BLaER1 (cell line): ENCODE results near the gene RANGAP1.
"Not testable (repeated sequence)": the region's sequence is repeated elsewhere in the genome, so short reads cannot be mapped to it uniquely, and the experiment has no call there.

ENCODE experiments used
- H3K27ac ChIP-seq: shearing (Covaris generic); formaldehyde crosslinking; 2 replicates; pipeline ENCODE4 v1.8.1; 2022
- H3K27me3 ChIP-seq: shearing (Covaris generic); formaldehyde crosslinking; 2 replicates; pipeline ENCODE4 v1.8.1; 2022
- H3K36me3 ChIP-seq: shearing (Covaris generic); formaldehyde crosslinking; 2 replicates; pipeline ENCODE4 v1.8.1; 2022
- H3K4me1 ChIP-seq: shearing (Covaris generic); formaldehyde crosslinking; 2 replicates; pipeline ENCODE4 v1.8.1; 2022
- H3K4me2 ChIP-seq: shearing (Covaris generic); formaldehyde crosslinking; 2 replicates; pipeline ENCODE4 v1.8.1; 2022
- H3K4me3 ChIP-seq: shearing (Covaris generic); formaldehyde crosslinking; 2 replicates; pipeline ENCODE4 v1.8.1; 2022
- H3K9ac ChIP-seq: shearing (Covaris generic); formaldehyde crosslinking; 2 replicates; pipeline ENCODE4 v1.8.1; 2022
- H3K9me3 ChIP-seq: shearing (Covaris generic); formaldehyde crosslinking; 2 replicates; pipeline ENCODE4 v1.8.1; 2022
- H4K20me1 ChIP-seq: shearing (Covaris generic); formaldehyde crosslinking; 2 replicates; pipeline ENCODE4 v1.8.1; 2022
- Cebpa-rat ChIP-seq: shearing (Covaris generic); IDR thresholded peaks from 2 replicates; pipeline ENCODE4 v1.8.1; 2022

RANGAP1 gene

GRCh38 chr22:41302021-41302767 is 16.2 kb upstream of the RANGAP1 start:
- peaks cover 50% of the 10 kb centered on the region for H4K20me1 ChIP-seq
- peaks cover 52% of the 10 kb centered on the region for H3K4me1 ChIP-seq
- peak overlapping the region; percentile 100 for H3K9ac ChIP-seq
- H3K9me3 ChIP-seq, result no peaks in the 10 kb centered on the region
- peaks cover 20% of the 10 kb centered on the region for H3K36me3 ChIP-seq
- H3K4me2 ChIP-seq, result peak overlapping the region; percentile 95
- peak overlapping the region; percentile 99 for H3K27ac ChIP-seq
- no peak for TF ChIP-seq Cebpa-rat
- no peaks in the 10 kb centered on the region for H3K27me3 ChIP-seq
- H3K4me3 ChIP-seq, result peak overlapping the region; percentile 100

- peaks cover 12% of the 10 kb centered on the region for H3K36me3 ChIP-seq
- peaks cover 41% of the 10 kb centered on the region for H4K20me1 ChIP-seq
- TF ChIP-seq Cebpa-rat, result no peak
- peak within 1 kb of the TSS; percentile 99 for H3K27ac ChIP-seq
- H3K4me1 ChIP-seq, result peaks cover 44% of the 10 kb centered on the region
- peak within 1 kb of the TSS; percentile 100 for H3K9ac ChIP-seq
- peak within 1 kb of the TSS; percentile 100 for H3K4me3 ChIP-seq
- peak within 1 kb of the TSS; percentile 95 for H3K4me2 ChIP-seq
- no peaks in the 10 kb centered on the region for H3K27me3 ChIP-seq
- no peaks in the 10 kb centered on the region for H3K9me3 ChIP-seq
Measured at GRCh38 chr22:41301085-41302020, 15.4 kb upstream of the RANGAP1 start, which contains the start of gene ZC3H7B. ZC3H7B (plus strand) TSS chr22:41301525; CDS start chr22:41320661, 19,136 bp downstream.

GRCh38 chr22:41300661-41301060 is 14.7 kb upstream of the RANGAP1 start:
- Histone ChIP-seq H3K4me1 (peaks cover 37% of the 10 kb centered on the region), H3K9ac (peak overlapping the region; percentile 100; the same call in 1 of the 2 replicates), H3K9me3 (no peaks in the 10 kb centered on the region), H3K36me3 (peaks cover 12% of the 10 kb centered on the region), H3K4me3 (peak overlapping the region; percentile 100), H3K4me2 (peak overlapping the region; percentile 95), H4K20me1 (peaks cover 34% of the 10 kb centered on the region), H3K27ac (no peak overlapping the region), H3K27me3 (no peaks in the 10 kb centered on the region)
- no peak for TF ChIP-seq Cebpa-rat

GRCh38 chr22:41296826-41297667 is 11.1 kb upstream of the RANGAP1 start:
- no peak overlapping the region for H3K9ac ChIP-seq
- H4K20me1 ChIP-seq, result no peaks in the 10 kb centered on the region
- no peak overlapping the region for H3K4me2 ChIP-seq
- no peaks in the 10 kb centered on the region for H3K36me3 ChIP-seq
- no peaks in the 10 kb centered on the region for H3K27me3 ChIP-seq
- TF ChIP-seq Cebpa-rat, result no peak
- H3K4me1 ChIP-seq, result peaks cover 7% of the 10 kb centered on the region
- peaks cover 5% of the 10 kb centered on the region for H3K9me3 ChIP-seq
- H3K27ac ChIP-seq, result no peak overlapping the region
- H3K4me3 ChIP-seq, result no peak overlapping the region

GRCh38 chr22:41294816-41295215 is 8.8 kb upstream of the RANGAP1 start:
- not testable (repeated sequence) for H4K20me1 ChIP-seq, H3K9me3 ChIP-seq, H3K4me3 ChIP-seq, H3K27ac ChIP-seq, H3K27me3 ChIP-seq, H3K9ac ChIP-seq, H3K4me2 ChIP-seq, H3K36me3 ChIP-seq, H3K4me1 ChIP-seq

GRCh38 chr22:41290262-41291221 is 4.6 kb upstream of the RANGAP1 start:
- Histone ChIP-seq H3K4me3 (no peak overlapping the region), H3K4me2 (no peak overlapping the region), H3K9me3 (peaks cover 5% of the 10 kb centered on the region), H3K27me3 (no peaks in the 10 kb centered on the region), H4K20me1 (no peaks in the 10 kb centered on the region), H3K4me1 (peaks cover 16% of the 10 kb centered on the region), H3K36me3 (no peaks in the 10 kb centered on the region), H3K9ac (no peak overlapping the region), H3K27ac (no peak overlapping the region)
- no peak for TF ChIP-seq Cebpa-rat

- Histone ChIP-seq H3K9ac (no peak overlapping the region), H3K4me2 (no peak overlapping the region), H3K4me3 (no peak overlapping the region), H3K9me3 (peaks cover 5% of the 10 kb centered on the region), H3K4me1 (peaks cover 22% of the 10 kb centered on the region), H3K27me3 (no peaks in the 10 kb centered on the region), H3K27ac (no peak overlapping the region), H3K36me3 (peaks cover 2% of the 10 kb centered on the region), H4K20me1 (peaks cover 8% of the 10 kb centered on the region; the same call in 1 of the 2 replicates)
- TF ChIP-seq Cebpa-rat, result no peak
Measured at GRCh38 chr22:41289671-41290070, 3.7 kb upstream of the RANGAP1 start.

- Histone ChIP-seq H3K4me3 (no peak overlapping the region), H3K27ac (peak overlapping the region; percentile 22; the same call in 1 of the 2 replicates), H4K20me1 (peaks cover 13% of the 10 kb centered on the region; the same call in 1 of the 2 replicates), H3K4me2 (0 out of 2 replicates have a peak overlapping the region, but pooled peaks have one; percentile 7), H3K9ac (no peak overlapping the region), H3K9me3 (no peaks in the 10 kb centered on the region), H3K4me1 (peaks cover 31% of the 10 kb centered on the region), H3K27me3 (no peaks in the 10 kb centered on the region), H3K36me3 (peaks cover 15% of the 10 kb centered on the region)
- TF ChIP-seq Cebpa-rat, result no peak
Measured at GRCh38 chr22:41288245-41288946, 2.4 kb upstream of the RANGAP1 start.
